SH-SY5Y (cell line): ENCODE measurements around the gene FOCAD.

ENCODE experiments used
- GATA2 ChIP-seq: IDR thresholded peaks from 2 replicates; pipeline ENCODE4 v1.6.1; 2011; ENCODE audit warnings: mild to moderate bottlenecking, low read depth, low read length
- GATA3 ChIP-seq: IDR thresholded peaks from 2 replicates; pipeline ENCODE4 v1.6.1; 2011; ENCODE audit warnings: low read depth, mild to moderate bottlenecking, low read length, moderate library complexity

FOCAD gene

DNA sequence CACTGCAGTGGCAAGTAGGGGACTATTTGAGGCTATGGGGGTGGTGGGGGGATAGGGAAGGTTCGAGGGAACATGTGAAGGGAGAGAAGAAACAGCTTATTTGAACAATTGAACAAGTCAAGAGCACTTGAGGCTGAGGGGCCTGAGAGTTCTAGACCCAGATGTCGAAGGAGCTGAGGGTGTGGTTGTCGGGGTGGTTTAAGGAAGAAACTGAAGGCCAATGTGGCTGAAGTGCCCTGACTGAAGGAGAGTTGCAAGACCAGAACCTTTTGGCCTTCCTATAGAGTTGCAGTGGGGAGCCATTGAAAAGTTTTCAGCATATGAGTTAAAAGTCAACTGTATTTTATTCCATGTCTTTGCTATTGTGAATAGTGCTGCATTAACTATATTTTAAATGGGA lies 19.1 kb downstream of the FOCAD start:
- no peak for TF ChIP-seq GATA3
- TF ChIP-seq GATA2, result no peak

DNA sequence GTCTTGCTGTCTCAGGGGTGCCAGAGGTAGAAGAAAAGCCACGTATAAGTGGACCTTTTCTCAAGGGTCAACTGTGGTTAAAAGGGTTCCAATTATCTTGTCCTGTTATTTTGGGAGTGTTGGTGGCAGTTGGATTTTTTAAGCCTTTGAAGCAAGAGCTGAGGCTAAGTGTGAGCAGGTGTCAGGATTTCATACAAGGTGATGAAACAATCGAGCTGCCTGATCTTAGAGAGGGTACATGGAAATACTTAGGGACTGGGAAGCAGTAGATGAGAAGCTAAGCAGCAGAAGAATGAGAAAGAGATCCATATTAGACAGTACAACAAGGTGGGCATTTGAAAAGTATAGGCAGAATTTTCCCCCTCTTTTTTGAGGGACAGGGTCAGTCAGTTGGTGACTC lies 23.6 kb downstream of the FOCAD start:
- no peak for TF ChIP-seq GATA2
- no peak for TF ChIP-seq GATA3

DNA sequence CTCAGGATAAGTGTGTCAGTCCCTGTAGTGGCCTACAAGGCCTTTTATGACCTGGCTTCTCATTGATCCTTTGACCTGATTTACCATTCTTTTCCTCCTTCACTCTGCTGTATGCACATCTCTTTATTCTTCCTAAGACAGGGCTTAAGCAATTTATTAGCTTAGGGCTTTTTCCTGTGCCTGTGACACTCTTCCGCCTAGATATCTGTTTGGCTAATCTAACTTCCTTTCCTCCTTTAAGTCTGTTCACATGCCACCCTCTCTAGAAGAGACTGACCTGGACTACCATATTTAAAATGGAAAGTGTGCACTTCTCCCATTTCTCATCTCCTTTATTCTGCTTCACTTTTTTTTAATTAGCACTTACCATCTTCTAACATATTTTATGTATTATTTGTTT lies 29.1 kb downstream of the FOCAD start:
- TF ChIP-seq GATA3, result no peak
- no peak for TF ChIP-seq GATA2

DNA sequence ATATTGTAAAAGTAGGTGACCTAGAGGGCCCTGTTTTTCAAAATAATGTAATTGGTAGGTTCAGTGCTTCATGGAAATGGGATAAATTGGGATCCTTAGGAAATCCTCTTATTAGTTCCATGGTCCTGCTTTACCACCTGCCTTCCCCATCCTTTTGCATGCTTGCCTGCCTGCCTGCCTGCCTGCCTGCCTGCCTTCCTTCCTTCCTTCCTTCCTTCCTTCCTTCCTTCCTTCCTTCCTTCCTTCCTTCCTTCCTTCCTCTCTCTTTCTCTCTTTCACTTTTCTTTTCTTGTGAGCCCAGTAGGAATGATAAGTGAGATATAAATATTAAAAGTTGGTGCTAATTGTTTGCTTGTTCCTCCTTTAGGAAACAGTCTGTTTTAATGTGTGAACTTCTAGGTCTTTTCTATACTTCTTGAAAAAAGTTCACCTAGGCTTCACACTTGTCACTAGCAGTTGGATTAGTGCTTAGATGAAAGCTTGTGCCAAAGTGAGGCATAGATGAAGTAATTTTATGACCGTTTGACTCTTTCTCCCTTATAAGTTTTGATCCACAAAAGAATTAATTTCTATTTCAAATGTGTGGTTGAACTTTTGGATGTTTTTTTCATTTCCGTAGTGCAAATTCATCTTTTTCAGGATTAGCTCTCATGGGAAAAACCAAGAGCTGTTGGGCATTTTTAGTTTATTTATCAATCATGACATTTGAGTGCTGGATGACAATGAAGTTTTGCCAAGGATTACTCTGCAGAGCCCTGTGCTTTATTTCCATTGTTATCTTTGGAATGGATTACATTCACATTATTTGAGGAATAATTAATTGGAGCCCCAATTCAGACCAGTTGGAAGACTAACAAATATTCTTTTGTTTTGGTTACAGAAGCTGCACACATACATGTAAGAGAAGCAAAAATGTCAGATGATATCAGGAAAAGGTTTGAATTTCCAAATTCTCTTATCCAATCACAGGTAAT lies 30.7 kb downstream of the FOCAD start:
- TF ChIP-seq GATA3 (no peak), GATA2 (no peak)

DNA sequence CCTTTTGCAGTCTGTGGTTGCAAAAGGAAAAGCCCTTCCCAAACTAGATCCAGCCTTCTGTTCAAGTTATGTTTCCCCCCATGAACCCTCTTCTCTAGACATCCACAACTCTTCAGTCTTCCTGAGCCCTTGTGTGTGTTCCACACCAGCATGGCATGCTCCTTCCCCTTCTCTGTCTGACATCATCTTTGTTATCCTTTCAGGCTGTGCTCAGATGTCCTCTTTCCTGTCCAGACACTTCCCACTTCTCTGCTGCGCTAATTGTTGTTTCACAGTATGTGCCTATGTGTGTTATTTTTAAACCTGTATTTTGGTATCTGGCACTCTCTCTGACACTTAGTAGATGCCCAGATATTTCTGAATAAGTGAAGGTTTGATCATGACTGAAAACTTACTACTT lies 38.2 kb downstream of the FOCAD start:
- no peak for TF ChIP-seq GATA3
- TF ChIP-seq GATA2, result no peak

DNA sequence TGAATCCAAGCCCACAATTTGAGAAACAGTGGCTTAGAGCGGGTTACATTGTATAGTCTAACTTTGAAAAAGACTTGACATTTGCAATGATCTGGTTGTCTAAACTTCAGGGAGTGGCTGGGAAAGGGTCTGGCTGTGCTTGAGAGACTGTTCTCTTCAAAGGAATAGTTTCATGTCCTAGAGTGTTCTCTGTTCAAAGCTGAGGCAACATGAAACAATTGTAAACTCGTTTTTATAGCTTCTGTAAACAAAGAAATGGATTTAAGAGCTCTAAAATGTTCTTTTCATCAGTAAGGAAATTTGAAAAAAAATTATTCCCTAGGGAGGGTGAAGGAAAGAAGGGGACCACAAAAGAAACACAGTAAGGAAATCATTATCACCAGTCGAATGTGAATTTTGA lies 41.6 kb downstream of the FOCAD start:
- TF ChIP-seq GATA2 (no peak), GATA3 (no peak)

DNA sequence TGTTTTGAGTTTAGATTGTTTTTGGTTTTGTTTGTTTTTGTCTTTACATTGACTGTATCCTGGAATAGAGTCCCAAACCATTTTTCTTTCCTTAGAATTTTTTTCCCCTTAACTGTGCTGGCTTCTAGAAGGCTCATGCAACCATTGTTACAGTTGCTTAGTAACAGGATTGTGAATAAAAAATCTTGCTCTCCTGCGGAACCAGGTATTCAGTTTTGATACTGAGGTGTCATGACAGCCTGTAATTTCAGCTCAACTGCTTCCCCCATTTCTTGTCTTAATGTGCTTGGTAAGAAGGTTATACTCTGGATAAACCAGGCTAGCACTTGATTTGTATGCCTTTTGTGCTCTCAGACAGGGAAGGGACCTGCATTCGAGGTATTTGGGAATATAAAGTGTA lies 42.1 kb downstream of the FOCAD start:
- TF ChIP-seq GATA3 (no peak), GATA2 (no peak)

DNA sequence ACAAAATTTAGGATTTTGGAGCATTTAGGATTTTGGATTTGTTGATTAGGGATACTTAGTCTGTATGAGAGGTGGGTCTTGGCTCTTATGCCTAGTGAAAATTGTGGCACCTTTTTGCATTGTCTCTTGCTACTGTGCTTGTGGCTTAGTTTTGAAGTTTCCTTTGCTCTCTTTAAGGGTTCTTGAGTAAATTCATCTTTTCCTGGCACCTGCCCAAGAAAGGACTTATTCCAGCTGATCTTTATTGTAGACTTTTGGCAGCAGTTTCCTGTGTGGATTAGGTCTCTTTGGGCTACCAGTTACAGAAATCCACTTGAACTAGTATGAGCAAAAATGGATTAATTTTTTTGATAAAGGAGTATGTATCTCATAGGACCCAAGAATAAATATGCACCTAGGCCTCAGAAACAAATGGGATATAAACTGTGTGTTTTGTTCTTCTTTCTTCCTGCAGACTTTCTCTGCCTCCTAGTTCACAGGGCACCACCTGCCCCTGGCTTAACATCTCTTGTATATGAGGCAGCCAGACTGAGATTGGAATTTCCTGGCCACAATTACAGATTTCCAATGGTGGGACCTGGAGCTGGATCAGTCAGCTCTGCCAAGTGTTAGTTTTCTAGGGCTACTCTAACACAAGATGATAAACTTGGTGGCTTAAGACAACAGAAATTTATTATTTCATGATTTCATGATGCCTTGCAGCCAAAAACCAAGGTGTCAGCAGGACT lies 44.6 kb downstream of the FOCAD start:
- TF ChIP-seq GATA2 (no peak), GATA3 (no peak)

DNA sequence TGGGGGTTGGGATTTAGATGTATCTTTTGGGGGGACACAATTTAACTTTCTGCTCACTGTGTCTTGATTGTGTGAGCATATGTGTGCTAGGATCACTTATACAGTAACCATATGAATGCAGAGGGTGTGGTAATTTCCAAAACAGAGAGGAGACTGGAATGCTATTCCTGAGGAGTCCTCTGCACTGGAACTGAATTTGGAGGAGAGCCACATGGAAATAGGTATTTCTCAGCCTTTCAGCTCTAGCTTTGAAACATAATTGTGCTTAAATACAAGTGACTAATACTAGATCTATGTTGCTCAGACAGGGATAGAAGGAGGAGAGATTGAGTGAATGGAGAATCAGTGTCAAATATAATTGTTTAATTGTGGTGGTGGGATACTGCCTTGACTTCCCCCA lies 45.5 kb downstream of the FOCAD start:
- TF ChIP-seq GATA3 (no peak), GATA2 (no peak)

DNA sequence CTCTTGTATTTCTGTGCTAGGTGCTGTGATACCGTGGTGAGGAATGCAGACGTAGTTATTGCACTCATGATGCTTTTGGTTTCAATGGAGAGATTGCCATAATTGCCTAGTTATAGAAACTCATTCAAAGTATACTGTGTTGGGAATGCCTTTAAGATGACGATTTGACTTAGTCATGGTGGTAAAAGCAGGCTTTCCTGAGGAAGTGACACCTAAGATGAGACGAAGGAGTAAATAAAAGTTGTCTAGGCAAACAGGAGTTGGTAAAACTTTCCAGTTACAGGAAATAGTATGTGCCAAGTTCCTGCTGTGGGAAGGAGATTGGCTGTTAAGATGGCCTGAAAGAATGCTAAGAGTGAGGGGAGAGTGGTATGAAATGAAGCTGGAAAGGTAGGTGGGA lies 48.1 kb downstream of the FOCAD start:
- TF ChIP-seq GATA2, result no peak
- TF ChIP-seq GATA3, result no peak

DNA sequence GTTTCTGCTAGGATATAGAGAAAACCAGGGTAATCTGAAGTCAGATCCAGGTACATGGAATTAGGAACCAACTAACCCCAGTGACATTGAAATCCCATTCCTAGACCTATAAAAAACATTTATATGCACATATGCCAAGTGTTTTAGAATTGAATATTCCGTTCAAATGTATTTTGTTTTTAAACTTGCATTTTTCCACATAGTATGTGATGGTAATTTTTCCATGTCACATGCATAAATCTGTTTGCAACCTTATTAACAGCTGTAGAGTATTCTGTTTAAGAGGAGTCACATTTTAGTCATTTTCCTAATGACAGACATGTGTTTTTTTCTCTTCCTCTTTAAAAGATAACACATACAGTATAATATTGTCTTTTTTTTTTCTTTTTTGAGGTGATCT lies 50.2 kb downstream of the FOCAD start:
- TF ChIP-seq GATA3 (no peak), GATA2 (no peak)

DNA sequence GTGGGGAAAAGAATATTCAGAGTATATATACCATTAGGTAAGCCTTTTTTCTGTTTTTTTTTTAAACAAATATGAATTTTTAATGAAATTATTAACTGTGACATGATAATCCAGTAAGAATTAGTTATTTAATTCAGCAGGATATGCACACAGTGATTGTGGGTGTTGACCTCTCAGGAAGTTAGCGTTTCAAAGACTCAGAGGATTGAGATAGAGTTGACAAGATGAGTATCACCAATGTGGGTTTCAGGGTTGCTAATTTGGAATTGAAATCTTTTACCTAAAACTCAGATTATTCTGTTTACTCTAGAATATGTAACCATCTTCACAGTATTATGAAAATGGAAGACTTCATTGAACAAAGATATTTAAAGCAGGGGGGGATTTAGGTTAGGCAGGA lies 56.2 kb downstream of the FOCAD start:
- TF ChIP-seq GATA3, result no peak
- TF ChIP-seq GATA2, result no peak

DNA sequence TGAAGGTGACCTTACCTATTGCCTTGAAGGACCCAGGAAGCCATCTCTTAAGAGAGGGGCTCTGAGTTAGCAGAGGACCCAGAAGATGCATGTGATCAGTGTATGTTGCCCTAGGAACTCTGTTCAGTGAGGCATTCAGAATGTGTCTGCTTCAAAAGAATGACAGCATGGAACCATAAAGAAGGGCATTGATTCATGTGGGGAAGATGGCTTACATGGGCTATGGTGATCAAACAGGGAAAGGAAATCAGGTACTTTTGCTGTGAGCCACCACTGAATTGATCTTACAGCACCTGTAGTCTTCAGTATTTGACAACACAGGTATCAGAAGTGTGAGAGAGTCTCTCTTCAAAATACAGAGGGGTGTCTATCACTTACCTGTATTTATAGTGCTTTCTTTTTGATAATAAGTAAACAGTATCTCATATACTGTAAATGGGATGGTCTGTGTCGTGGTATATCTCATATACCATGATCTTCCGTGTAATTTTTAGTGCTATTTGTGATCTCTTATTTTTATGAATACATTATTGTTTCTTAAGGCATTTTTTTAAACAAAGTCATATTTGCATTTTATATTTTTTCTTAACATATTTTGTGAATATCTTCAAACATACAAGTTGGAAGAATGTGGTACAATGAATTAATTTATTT lies 57.0 kb downstream of the FOCAD start:
- no peak for TF ChIP-seq GATA3
- no peak for TF ChIP-seq GATA2

DNA sequence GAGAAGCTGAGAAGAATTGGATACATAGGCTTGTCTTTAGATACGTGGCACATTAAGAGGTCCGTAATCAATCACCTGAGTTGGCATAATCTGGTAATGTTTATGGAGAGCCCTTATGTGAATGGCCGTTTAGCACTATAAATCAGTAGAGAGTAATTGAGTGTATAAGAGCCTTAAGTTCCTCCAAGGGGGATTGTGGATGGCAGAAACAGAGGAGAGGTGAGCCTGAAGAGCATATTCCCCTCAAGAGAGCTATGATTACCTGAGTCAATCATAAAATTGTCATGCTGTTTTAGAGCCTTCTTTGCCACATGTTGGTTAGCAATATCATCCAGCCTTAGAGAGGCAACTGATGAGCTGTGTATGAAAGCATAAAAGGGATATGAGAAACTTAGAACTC lies 58.8 kb downstream of the FOCAD start:
- no peak for TF ChIP-seq GATA3
- no peak for TF ChIP-seq GATA2

DNA sequence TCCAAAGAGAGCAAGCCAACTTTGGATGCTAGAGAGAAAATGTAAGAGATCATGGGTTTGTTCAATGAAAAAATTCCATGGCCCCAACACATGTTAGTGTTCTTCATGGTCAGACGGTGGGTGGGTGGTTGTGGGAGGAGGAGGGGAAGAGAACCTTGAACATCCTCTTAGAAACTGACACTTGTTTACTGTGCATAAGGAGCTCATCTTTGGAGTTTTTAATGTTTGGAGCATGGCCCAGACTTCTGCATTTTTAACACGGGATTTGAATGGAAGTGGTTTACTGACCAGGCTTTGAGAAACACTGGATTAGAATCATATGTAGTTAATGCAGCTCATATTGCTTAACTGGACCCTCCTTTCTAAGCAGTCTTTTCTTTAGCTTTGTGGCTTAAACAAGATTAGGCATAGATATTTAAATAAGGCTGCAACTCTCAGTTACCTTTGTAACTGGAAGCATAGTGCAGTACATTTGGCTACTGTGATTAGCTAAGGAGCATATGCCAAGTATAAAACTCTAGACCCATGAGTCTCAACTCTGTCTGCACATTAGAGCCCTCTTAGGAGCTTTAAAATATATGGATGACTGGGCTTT lies 60.1 kb downstream of the FOCAD start:
- TF ChIP-seq GATA3 (no peak), GATA2 (no peak)

DNA sequence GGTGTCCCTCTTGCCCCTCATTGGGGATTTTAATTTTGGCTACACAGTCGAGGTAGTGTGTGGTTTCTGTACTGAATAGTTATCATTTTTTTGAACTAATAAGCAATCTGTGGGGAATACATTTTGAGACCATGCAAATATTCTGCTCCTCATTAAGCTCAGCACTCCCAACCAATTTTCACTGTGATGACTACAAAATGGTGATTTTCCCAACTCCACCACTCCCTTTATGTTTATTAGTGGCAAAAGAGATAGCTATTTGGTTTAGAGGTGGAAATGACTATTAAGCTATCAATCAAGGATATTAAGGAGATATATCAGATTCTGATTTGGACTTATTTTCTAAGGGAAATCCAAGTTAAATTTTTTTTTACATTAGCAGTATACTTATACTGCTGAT lies 62.9 kb downstream of the FOCAD start:
- TF ChIP-seq GATA3 (no peak), GATA2 (no peak)
